ACHN (cell line): ENCODE results near the gene PASK.
"Not testable (repeated sequence)": the region's sequence is repeated elsewhere in the genome, so short reads cannot be mapped to it uniquely, and the experiment has no call there.

Source experiments
- DNase-seq: peaks from one replicate; pipeline ENCODE4 v3.0.0-alpha.2; 2015
- in situ Hi-C: cut with HindIII; loops from 2 replicates; pipeline ENCODE4 v1.10.0; 2017; ENCODE audit warnings: low sequenced_read_pairs, low pct_ligation_motif_present, low pct_unique_long_range_greater_than_20kb

Gene PASK

GRCh38 chr2:241148891-241149674 is at the start of gene PASK:
TSS of gene PASK (minus strand) at chr2:241149472. CDS start at chr2:241143032, 6,440 bp downstream.
- in situ Hi-C loops: no loop called here
- peak; percentile 97 for DNase-seq

- in situ Hi-C loops: no loop called here
- DNase-seq: no peak
Observed at GRCh38 chr2:241198381-241199279, 49.4 kb upstream of the PASK start.

- in situ Hi-C loops: no loop called here
Observed at GRCh38 chr2:241197947-241198346, 48.7 kb upstream of the PASK start.

GRCh38 chr2:241197246-241197645 is 48.0 kb upstream of the PASK start:
- in situ Hi-C loops, DNase-seq: not testable (repeated sequence)

More at GRCh38 chr2:241197947-241198346, 48.7 kb upstream of the PASK start:
- DNase-seq: no peak

GRCh38 chr2:241195506-241196130 is 46.3 kb upstream of the PASK start:
- DNase-seq: no peak
- in situ Hi-C loops: no loop called here

GRCh38 chr2:241194811-241195210 is 45.5 kb upstream of the PASK start:
- in situ Hi-C loops: no loop called here
- DNase-seq: no peak

- in situ Hi-C loops: no loop called here
- no peak for DNase-seq
Observed at GRCh38 chr2:241193271-241193670, 44.0 kb upstream of the PASK start.

GRCh38 chr2:241191081-241191480 is 41.8 kb upstream of the PASK start:
- no peak for DNase-seq
- in situ Hi-C loops: no loop called here

- in situ Hi-C loops: no loop called here
- DNase-seq: no peak
Observed at GRCh38 chr2:241190291-241190981, 41.2 kb upstream of the PASK start.

- in situ Hi-C loops: no loop called here
Observed at GRCh38 chr2:241189856-241190201, 40.6 kb upstream of the PASK start.

GRCh38 chr2:241189093-241189855 is 40.0 kb upstream of the PASK start:
- in situ Hi-C loops: no loop called here
- no peak for DNase-seq

More at GRCh38 chr2:241189856-241190201, 40.6 kb upstream of the PASK start:
- no peak for DNase-seq

- DNase-seq: no peak
- in situ Hi-C loops: no loop called here
Observed at GRCh38 chr2:241188361-241189092, 39.3 kb upstream of the PASK start, which contains the start of gene ANO7. TSS of gene ANO7 (plus strand) at chr2:241188677. CDS start at chr2:241190064, 1,387 bp downstream.

- DNase-seq: no peak
- in situ Hi-C loops: no loop called here
Observed at GRCh38 chr2:241187918-241188234, 38.6 kb upstream of the PASK start.

GRCh38 chr2:241187101-241187917 is 38.0 kb upstream of the PASK start:
- no peak for DNase-seq
- in situ Hi-C loops: no loop called here

GRCh38 chr2:241185961-241186360 is 36.7 kb upstream of the PASK start:
- DNase-seq: no peak
- in situ Hi-C loops: no loop called here

GRCh38 chr2:241184901-241185300 is 35.6 kb upstream of the PASK start:
- DNase-seq: no peak
- in situ Hi-C loops: no loop called here

GRCh38 chr2:241183221-241183620 is 33.9 kb upstream of the PASK start:
- in situ Hi-C loops: no loop called here
- no peak for DNase-seq
